HepG2 (cell line): ENCODE results near the gene SLC50A1. TPM values are rescaled to one million over a fixed set of nuclear protein-coding genes. Genes with fewer than 3 reads are reported as not detected.

Experiments
- HNF4A ChIP-seq: sonication (generic); formaldehyde crosslinking; IDR thresholded peaks from 2 replicates; pipeline ENCODE4 v1.4.0; 2020; ENCODE audit warnings: missing genetic modification reagents
- KLF6 ChIP-seq: IDR thresholded peaks from 2 replicates; pipeline ENCODE4 v1.8.0; 2016; ENCODE audit warnings: missing biosample characterization, missing genetic modification reagents
- LCORL ChIP-seq, 2 experiments: fragments of 450-650 bp in 1 of 2; sonication (generic) in 1 of 2; formaldehyde crosslinking in 1 of 2; IDR thresholded peaks; 2 replicates each; pipeline versions ENCODE4 v1.5.0 to v1.6.1; 2017 to 2020; ENCODE audit warnings: antibody characterized with exemption in 1 of 2, missing genetic modification reagents in 1 of 2
- RFX3 ChIP-seq: IDR thresholded peaks from 2 replicates; pipeline ENCODE4 v1.6.1; 2016; ENCODE audit warnings: missing biosample characterization, missing genetic modification reagents
- ZNF570 ChIP-seq: sonication (generic); formaldehyde crosslinking; IDR thresholded peaks from 2 replicates; pipeline ENCODE4 v1.4.0; 2020; ENCODE audit warnings: mild to moderate bottlenecking, missing genetic modification reagents, borderline replicate concordance
- ZNF792 ChIP-seq: IDR thresholded peaks from 2 replicates; pipeline ENCODE4 v1.6.1; 2016
- polyA plus RNA-seq, 8 experiments: library from polyadenylated mRNA; depleted of rRNA in 3 of 8; stranded (reverse) in 7 of 8; unstranded in 1 of 8; fragments of >200 nt; fragmentation: Illumina TruSeq in 4 of 8; extraction: Trizol in 4 of 8; gene quantifications; 2 replicates each; pipeline versions ENCODE4 v1.2.1 to v1.2.3, GENCODE V29; 2011 to 2016; ENCODE audit warnings: low read depth in 4 of 8, missing spikeins in 1 of 8, mixed read lengths in 1 of 8; ENCODE audit not compliant: insufficient read depth in 1 of 8
- total RNA-seq, 5 experiments: library from RNA; depleted of rRNA; stranded (reverse); fragments of >200 nt; fragmentation: Illumina TruSeq; extraction: Trizol; gene quantifications; 2 replicates each; pipeline ENCODE4 v1.2.3, GENCODE V29; 2016; ENCODE audit warnings: low read depth in 1 of 5
- TF ChIP-seq, protein P1 (sequence below): sonication (generic); formaldehyde crosslinking; conservative IDR thresholded peaks from 2 replicates; pipeline ENCODE4 v1.4.0; 2020; ENCODE audit warnings: missing genetic modification reagents
- TF ChIP-seq, protein P2 (sequence below): sonication (generic); formaldehyde crosslinking; IDR thresholded peaks from 2 replicates; pipeline ENCODE4 v1.5.1; 2020; ENCODE audit warnings: missing genetic modification reagents, mild to moderate bottlenecking, borderline replicate concordance
- TF ChIP-seq, protein P3 (sequence below): IDR thresholded peaks from 2 replicates; pipeline ENCODE4 v1.6.1; 2016; ENCODE audit warnings: control low read depth
- TF ChIP-seq, protein P4 (sequence below): sonication (generic); formaldehyde crosslinking; IDR thresholded peaks from 2 replicates; pipeline ENCODE4 v1.8.1; 2022; ENCODE audit warnings: low read depth, mild to moderate bottlenecking, missing genetic modification reagents
- TF ChIP-seq, protein P5 (sequence below): sonication (generic); formaldehyde crosslinking; IDR thresholded peaks from 2 replicates; pipeline ENCODE4 v1.4.0; 2020; ENCODE audit warnings: missing genetic modification reagents, borderline replicate concordance
- TF ChIP-seq, protein P6 (sequence below): IDR thresholded peaks from 2 replicates; pipeline ENCODE4 v1.6.1; 2016; ENCODE audit warnings: missing compliant biosample characterization, missing genetic modification reagents, borderline replicate concordance
- TF ChIP-seq, protein P7 (sequence below): sonication (generic); formaldehyde crosslinking; conservative IDR thresholded peaks from 2 replicates; pipeline ENCODE4 v1.4.0; 2020; ENCODE audit warnings: missing genetic modification reagents

The SLC50A1 gene
- total and polyA plus RNA-seq, 2 of the 13 experiments (the other 11 are each of a cell fraction or from before 2014, with no cell fraction given): 22.5 to 46.8 TPM

DNA sequence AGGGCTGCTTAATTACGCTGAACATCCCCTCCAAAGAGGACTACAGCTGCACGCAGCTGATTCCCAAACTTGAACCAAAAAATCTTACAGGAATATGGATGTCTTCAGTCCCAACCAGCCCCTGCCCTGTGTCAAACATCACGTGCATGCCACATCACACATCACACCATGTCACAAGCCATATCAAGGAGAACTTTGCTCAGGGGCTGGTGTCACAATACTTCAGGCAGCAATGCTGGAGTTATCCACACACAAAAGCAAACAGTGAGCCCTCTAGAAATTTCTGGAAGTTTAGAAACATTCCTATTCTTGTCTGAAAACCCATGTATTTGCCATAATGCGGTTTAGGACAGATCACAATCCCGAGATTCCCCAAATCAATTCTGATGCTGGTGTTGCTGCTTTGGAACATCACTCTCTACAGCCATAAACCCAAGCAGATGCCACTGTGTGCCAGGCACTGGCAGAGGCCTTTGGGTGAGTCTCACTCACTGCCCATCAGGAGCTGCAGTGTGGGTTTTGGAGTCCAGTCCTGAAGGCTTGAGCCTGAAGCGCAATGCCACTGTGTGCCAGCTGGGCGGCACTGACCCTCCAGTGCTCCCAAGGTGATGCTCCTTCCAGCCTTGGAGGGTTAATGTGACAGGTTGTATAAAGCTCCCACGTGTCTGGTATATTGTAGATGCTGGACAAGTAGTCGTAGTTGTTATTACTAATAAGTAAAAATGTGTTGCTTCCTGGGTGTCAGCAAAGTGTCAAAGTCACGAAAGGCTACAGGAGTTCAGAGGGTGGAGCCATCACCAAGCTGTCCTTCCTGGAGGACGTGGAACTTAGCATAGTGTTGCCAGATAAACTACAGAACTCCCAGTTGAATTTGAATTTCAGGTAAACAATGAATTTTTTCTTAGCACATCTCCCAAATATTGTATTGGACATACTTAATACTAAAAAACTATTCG is 28.1 kb upstream of the SLC50A1 start (continued):
- TF ChIP-seq, protein P1, sequence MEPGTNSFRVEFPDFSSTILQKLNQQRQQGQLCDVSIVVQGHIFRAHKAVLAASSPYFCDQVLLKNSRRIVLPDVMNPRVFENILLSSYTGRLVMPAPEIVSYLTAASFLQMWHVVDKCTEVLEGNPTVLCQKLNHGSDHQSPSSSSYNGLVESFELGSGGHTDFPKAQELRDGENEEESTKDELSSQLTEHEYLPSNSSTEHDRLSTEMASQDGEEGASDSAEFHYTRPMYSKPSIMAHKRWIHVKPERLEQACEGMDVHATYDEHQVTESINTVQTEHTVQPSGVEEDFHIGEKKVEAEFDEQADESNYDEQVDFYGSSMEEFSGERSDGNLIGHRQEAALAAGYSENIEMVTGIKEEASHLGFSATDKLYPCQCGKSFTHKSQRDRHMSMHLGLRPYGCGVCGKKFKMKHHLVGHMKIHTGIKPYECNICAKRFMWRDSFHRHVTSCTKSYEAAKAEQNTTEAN (CRISPR knock-in tag): peak; percentile 76; the same call in 1 of the 2 replicates
- TF ChIP-seq, protein P2, sequence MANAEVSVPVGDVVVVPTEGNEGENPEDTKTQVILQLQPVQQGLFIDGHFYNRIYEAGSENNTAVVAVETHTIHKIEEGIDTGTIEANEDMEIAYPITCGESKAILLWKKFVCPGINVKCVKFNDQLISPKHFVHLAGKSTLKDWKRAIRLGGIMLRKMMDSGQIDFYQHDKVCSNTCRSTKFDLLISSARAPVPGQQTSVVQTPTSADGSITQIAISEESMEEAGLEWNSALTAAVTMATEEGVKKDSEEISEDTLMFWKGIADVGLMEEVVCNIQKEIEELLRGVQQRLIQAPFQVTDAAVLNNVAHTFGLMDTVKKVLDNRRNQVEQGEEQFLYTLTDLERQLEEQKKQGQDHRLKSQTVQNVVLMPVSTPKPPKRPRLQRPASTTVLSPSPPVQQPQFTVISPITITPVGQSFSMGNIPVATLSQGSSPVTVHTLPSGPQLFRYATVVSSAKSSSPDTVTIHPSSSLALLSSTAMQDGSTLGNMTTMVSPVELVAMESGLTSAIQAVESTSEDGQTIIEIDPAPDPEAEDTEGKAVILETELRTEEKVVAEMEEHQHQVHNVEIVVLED (CRISPR knock-in tag): peak; percentile 44; the same call in 1 of the 2 replicates
- TF ChIP-seq, protein P3, sequence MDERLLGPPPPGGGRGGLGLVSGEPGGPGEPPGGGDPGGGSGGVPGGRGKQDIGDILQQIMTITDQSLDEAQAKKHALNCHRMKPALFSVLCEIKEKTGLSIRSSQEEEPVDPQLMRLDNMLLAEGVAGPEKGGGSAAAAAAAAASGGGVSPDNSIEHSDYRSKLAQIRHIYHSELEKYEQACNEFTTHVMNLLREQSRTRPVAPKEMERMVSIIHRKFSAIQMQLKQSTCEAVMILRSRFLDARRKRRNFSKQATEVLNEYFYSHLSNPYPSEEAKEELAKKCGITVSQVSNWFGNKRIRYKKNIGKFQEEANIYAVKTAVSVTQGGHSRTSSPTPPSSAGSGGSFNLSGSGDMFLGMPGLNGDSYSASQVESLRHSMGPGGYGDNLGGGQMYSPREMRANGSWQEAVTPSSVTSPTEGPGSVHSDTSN: no peak
- TF ChIP-seq, protein P4, sequence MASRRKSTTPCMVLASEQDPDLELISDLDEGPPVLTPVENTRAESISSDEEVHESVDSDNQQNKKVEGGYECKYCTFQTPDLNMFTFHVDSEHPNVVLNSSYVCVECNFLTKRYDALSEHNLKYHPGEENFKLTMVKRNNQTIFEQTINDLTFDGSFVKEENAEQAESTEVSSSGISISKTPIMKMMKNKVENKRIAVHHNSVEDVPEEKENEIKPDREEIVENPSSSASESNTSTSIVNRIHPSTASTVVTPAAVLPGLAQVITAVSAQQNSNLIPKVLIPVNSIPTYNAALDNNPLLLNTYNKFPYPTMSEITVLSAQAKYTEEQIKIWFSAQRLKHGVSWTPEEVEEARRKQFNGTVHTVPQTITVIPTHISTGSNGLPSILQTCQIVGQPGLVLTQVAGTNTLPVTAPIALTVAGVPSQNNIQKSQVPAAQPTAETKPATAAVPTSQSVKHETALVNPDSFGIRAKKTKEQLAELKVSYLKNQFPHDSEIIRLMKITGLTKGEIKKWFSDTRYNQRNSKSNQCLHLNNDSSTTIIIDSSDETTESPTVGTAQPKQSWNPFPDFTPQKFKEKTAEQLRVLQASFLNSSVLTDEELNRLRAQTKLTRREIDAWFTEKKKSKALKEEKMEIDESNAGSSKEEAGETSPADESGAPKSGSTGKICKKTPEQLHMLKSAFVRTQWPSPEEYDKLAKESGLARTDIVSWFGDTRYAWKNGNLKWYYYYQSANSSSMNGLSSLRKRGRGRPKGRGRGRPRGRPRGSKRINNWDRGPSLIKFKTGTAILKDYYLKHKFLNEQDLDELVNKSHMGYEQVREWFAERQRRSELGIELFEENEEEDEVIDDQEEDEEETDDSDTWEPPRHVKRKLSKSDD: no peak
- no peak for TF ChIP-seq RFX3
- TF ChIP-seq, protein P5, sequence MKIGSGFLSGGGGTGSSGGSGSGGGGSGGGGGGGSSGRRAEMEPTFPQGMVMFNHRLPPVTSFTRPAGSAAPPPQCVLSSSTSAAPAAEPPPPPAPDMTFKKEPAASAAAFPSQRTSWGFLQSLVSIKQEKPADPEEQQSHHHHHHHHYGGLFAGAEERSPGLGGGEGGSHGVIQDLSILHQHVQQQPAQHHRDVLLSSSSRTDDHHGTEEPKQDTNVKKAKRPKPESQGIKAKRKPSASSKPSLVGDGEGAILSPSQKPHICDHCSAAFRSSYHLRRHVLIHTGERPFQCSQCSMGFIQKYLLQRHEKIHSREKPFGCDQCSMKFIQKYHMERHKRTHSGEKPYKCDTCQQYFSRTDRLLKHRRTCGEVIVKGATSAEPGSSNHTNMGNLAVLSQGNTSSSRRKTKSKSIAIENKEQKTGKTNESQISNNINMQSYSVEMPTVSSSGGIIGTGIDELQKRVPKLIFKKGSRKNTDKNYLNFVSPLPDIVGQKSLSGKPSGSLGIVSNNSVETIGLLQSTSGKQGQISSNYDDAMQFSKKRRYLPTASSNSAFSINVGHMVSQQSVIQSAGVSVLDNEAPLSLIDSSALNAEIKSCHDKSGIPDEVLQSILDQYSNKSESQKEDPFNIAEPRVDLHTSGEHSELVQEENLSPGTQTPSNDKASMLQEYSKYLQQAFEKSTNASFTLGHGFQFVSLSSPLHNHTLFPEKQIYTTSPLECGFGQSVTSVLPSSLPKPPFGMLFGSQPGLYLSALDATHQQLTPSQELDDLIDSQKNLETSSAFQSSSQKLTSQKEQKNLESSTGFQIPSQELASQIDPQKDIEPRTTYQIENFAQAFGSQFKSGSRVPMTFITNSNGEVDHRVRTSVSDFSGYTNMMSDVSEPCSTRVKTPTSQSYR (CRISPR knock-in tag): peak; percentile 21; the same call in 1 of the 2 replicates
- TF ChIP-seq, protein P6, sequence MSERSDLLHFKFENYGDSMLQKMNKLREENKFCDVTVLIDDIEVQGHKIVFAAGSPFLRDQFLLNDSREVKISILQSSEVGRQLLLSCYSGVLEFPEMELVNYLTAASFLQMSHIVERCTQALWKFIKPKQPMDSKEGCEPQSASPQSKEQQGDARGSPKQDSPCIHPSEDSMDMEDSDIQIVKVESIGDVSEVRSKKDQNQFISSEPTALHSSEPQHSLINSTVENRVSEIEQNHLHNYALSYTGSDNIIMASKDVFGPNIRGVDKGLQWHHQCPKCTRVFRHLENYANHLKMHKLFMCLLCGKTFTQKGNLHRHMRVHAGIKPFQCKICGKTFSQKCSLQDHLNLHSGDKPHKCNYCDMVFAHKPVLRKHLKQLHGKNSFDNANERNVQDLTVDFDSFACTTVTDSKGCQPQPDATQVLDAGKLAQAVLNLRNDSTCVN (CRISPR knock-in tag): peak; percentile 95
- TF ChIP-seq, protein P7, sequence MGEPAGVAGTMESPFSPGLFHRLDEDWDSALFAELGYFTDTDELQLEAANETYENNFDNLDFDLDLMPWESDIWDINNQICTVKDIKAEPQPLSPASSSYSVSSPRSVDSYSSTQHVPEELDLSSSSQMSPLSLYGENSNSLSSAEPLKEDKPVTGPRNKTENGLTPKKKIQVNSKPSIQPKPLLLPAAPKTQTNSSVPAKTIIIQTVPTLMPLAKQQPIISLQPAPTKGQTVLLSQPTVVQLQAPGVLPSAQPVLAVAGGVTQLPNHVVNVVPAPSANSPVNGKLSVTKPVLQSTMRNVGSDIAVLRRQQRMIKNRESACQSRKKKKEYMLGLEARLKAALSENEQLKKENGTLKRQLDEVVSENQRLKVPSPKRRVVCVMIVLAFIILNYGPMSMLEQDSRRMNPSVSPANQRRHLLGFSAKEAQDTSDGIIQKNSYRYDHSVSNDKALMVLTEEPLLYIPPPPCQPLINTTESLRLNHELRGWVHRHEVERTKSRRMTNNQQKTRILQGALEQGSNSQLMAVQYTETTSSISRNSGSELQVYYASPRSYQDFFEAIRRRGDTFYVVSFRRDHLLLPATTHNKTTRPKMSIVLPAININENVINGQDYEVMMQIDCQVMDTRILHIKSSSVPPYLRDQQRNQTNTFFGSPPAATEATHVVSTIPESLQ (CRISPR knock-in tag): no peak
- TF ChIP-seq KLF6 (CRISPR knock-in tag): 0 out of 2 replicates have a peak, but pooled peaks have one; percentile 40
- TF ChIP-seq LCORL (IDR thresholded peaks at IDR 0.05): no peak
- peak; percentile 80 for TF ChIP-seq LCORL (CRISPR knock-in tag; IDR thresholded peaks at IDR 0.05)
- peak; percentile 93 for TF ChIP-seq HNF4A (CRISPR knock-in tag)
- no peak for TF ChIP-seq ZNF792
- TF ChIP-seq ZNF570 (CRISPR knock-in tag): no peak
